NCI-H187 treated with DMSO at 0.1 percent for 48 hours (cell line): ENCODE results near the gene CMTM8.

Experiments
- DNase-seq: peaks from one replicate; lab custom pipeline; 2025; lab: John Stamatoyannopoulos, UW

CMTM8 gene

GRCh38 chr3:32280262-32280910, 41.9 kb downstream of the CMTM8 start:
- no peak for DNase-seq

DNA sequence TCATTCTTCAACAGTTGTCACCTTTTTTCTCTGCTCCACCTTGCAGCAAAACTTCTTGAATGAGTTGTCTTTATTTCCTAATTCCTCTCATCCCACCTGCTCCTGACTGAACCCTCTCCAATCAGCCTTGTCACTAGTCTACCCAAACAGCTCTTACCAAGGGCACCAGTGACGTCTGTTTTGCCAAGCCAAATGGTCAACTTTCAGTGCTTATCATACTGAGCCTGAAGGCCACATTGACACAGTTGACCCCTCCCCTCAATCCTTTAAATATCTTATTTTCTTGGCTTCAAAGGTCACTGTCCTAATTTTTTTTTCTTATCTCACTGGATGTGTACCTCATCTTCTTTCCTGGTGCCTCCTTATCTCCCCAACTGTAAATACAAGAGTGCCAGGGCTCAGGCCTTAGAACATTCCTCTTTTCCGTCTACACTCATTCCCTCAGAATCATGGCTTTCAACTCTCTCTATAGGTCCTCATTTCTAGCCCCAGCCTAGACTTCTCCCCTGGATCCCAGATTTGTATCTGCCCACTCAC, 43.2 kb downstream of the CMTM8 start:
- no peak for DNase-seq

DNA sequence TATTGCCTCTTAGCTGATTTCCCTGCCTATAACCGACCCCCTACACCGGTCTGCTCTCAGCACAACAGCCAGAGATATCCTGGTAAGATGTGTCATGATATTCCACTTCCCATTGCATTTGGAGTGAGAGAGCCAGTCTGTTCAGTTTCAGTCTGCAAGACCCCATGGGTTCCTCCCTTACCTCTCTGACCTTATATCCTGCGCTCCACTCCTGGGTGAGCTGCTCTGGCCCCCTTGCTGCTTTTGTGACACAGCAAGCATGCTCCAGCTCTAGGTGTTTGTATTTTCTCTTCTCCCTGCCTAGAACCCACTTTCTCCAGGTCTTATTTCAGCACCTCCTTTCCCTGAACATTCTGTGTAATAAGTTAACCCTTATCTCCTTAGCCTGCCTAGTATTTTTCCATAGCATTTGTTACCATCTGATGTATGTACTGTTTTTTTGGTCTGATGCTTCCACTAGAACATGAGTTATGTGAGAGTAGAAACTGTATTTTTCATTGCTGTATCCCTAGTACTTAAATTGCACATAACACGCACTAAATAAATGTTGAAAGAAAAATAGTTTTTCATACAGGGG, 44.2 kb downstream of the CMTM8 start:
- no peak for DNase-seq

DNA sequence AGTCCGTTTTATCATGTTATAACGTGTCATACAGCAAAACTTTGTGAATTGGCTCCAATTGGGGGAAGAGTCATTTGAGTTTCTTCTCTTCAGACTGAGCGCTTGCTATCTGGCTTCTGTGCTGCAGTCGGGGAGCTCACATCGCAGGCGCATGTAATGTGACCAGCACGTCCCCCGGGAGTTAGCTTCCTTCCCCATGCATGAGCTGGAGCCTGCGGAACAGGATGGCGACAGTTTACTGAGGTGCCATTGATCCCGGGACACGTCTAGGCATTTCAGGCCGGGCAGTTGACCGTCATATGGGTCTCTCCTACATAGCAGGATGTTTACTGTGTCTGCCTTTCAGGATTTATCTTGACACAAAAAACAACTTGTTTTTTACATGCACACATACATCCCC, 44.8 kb downstream of the CMTM8 start:
- DNase-seq, result no peak

DNA sequence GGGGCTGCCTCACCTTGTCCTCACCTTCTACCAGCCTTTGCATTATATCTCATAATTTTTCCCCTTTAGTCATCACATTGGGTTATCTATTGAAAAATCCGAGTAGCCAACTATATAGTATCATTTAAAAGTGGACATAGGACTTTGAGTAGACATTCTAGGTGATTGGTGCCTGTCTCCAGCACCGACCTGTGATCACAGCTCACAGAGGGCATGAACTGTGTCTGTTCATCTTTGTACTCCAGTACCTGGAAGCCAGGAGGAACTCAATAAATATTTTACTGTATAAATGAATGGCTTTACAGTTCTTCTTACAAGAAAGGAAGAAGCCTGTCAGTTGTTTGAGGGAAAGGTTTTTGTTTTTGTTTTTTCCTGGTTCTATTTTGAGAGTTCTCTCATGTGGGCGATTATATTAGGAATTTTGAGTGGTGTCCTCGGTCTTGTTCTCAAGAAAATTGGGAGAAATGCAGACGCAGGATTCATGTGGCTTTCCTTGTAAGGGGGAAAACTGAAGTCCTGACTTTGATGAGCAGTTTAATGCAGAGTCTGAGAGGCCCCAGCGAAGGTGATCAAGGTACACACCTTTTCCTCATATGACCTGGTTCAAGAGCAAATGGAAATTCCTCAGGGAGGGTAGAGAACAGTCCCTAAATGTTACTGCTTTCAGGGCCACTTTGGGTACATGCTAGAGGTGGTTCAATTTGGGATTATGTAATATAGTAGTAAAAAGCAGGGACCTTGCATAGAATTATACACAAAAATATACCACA, 46.1 kb downstream of the CMTM8 start:
- no peak for DNase-seq

DNA sequence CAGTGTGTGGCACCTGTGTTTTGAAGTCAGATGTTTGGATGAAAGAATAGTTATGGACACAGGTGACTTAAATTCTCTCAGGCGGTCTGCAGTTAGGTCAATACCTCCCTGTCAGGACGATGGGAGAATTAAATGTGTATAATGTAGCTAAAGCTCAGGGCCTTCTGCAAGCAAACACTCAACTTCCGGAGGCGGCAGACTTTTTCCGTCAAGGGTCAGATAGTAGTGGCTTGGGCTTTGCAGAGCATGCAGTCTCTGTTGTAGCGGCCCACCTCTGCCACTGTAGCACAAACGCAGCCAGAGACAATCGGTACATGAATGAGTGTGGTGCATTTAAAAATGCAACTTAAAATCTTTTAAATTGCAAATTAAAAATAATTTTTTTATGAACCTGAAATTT, 47.4 kb downstream of the CMTM8 start:
- DNase-seq, result no peak

DNA sequence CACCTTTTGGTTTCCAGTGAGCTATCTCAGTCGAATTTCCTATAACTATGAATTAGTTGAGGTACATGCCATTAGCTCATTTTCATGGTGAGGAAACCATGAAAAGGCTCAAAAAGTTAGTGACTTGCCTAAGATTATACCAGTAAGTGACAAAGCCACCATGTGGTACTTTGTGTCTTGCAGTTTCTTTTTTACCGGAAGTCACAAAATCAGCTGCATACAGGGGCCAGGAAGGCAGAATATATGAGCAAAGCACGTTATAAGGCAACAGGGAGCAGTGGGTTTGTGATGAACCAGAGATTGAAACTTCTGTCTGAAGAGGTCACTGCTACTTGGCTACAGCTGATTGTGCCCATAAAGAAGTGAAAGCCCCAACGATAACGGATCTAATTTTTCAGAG, 50.3 kb downstream of the CMTM8 start:
- no peak for DNase-seq

- DNase-seq, result no peak
Measured at GRCh38 chr3:32290619-32291018, 52.1 kb downstream of the CMTM8 start.

- DNase-seq, result no peak
Measured at GRCh38 chr3:32292085-32292796, 53.8 kb downstream of the CMTM8 start.

- no peak for DNase-seq
Measured at GRCh38 chr3:32293903-32294302, 55.4 kb downstream of the CMTM8 start.

DNA sequence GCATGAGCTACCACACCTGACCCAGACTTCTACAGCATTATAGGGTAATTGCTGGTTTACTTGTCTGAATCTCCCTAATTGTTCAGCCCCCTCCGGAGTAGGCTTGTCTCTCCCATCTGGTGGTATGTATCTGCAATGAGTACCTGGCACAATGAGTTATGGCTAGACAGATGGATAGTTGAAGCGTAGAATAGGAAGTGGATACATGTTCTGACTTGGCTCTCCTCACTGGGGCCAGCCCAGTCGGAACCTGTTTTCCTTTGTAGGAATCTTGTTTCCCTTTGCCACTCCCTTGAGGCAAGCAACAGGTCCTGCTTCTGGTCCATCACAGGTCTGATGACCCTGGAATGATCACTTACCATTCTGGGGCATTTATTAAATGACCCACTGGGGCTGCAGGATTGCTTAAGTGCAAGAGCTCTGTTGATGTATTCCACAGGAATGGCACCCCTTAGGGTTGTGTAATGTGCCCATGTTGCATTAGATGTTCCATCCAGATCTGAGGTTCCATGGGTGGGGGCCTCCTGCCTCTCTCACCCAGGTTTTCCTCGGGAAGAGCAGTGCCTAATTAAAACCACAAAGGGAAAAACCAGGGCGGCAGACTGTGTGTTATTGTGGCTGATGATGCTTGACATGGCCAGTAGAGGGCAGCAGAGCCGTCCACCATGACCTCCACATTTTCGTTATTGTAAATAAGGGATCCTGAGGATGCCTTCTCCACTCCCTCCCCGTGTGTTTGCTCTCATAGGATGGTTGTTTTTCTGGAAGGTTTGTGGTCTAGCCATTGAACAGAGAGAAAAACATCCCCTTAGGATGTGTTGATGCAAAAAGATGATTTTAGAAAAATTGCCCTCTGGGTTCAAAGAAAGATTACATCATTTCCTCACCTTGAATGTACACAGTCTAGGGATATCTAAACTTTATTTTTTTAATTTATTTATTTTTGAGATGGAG, 58.0 kb downstream of the CMTM8 start:
- DNase-seq, result no peak

DNA sequence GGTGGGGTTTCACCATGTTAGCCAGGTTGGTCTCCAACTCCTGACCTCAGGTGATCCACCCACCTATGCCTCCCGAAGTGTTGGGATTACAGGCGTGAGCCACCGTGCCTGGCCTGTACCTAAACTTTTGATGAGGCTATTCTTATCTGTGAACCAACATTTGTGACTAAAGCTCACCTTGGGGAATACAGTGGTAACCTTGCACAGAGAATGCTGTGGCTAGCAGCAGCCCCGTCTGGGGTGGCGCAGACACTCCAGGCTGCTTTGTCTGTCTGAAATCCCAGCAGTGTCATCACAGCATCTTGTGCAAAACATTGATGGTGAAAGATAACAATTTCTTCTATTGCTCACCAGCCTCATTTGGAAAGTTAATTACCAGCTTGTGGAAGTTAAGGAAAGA, 58.9 kb downstream of the CMTM8 start:
- DNase-seq, result no peak

- DNase-seq, result no peak
Measured at GRCh38 chr3:32301426-32301825, 62.9 kb downstream of the CMTM8 start.

- DNase-seq, result no peak
Measured at GRCh38 chr3:32302601-32303398, 64.3 kb downstream of the CMTM8 start.

- no peak for DNase-seq
Measured at GRCh38 chr3:32303399-32303747, 64.9 kb downstream of the CMTM8 start.

DNA sequence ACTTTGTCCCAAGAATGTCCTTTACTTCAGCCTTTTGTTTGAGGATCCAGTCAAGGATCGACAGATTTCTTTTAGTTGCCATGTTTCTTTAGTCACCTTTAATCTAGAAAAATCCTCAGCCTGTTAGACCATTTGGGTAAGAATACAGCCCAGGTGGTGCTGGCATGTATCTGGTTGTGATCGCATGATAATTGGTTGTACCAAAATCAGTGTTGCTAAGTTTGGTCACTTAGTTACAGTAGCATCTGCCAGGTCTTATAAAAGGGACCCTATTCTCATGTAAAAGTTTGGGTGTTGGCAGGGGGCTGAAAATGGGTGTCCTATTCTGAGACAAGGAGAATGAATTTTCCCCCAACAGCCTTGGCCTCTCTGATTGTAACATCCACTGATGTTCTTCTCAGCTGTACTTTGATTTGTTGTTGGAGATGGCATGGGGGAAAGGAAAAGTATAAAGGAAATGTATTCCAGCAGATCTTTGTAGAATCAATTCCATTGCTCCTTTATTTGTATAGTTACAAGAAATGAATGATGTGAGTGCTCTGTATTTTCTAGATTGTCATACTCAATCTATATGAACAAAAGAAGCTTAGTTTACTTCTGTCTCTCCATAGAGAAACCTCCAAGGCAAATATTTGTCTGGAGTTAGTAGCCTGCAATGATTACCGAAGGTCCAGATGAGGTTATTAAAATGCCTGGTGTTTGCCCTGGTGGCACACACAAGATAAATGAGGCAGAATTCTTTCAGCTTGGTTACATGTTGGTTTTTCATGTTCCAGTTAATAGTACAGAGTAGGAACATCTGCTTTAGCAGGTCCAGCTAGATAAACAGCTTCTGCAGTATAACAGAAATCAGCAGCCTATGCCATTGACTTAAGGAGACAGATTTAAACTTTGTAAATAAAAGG, 65.7 kb downstream of the CMTM8 start:
- DNase-seq, result no peak

DNA sequence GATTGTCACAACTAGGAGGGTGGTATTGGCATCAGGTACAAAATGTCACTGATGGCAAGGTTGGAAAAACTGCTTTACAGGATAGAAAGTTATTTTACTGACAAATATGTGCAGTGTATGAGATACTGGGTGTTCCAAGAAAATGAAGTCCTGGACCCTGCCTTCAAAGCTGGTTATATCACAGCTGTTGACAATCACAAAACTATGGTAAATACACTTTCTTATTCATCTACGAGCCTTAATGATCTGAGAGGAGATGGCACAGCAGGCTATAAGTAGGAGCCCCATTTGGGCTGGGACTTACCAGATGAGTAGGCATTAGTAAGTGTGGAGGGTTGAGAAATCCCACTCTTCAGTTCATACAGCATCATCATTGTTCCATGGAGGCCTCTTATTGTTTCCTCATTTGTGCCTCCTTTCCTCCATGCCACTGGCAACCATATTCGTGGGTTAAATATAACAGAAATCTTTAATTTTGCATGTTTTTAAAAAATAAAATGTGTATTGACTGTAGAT, 66.9 kb downstream of the CMTM8 start:
- DNase-seq, result no peak

DNA sequence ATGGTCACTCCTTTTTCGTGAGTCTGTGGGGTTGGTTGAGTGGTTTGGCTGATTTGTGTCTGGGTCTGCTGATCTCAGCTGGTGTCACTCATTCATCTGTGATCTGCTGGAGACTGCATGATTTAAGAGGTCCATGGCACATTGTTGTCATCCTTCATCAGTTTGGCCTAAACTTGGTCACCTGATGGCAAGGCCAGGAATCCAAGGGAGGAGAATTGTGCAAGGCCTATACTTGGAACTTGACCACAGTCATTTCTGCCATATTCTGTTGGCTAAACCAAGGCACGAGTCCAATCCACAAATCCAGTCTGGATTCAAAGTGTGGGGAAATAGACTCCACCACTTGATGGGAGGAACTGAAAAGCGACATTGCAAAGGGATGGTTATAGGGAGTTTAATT, 67.6 kb downstream of the CMTM8 start:
- no peak for DNase-seq

- no peak for DNase-seq
Measured at GRCh38 chr3:32307591-32307990, 69.1 kb downstream of the CMTM8 start.
